GM12878 (cell line): Measurements from ENCODE around the gene PAQR8. TPM values are rescaled to one million over a fixed set of nuclear protein-coding genes. Genes with fewer than 3 reads are reported as not detected.

Experiments
- ATAC-seq: fragments of 200-7000 bp; cut with Tn5 transposase; 3 replicates; pipeline ENCODE4 v1.9.1; 2020; ENCODE audit warnings: mild to moderate bottlenecking, moderate library complexity
- BruUV-seq: library from RNA; stranded (reverse); fragments of 400-500 nt; replicated peaks from 2 replicates; lab custom pipeline; 2021; lab: Mats Ljungman, UMichigan
- CTCF ChIA-PET: fragments of 300-600 bp; sonication (Branson Sonifier 250); formaldehyde crosslinking; extraction: SDS; loops from one replicate; lab custom pipeline; 2021; ENCODE audit warnings: inconsistent platforms; lab: Yijun Ruan, JAX
- POLR2A ChIA-PET: fragments of 350-600 bp; formaldehyde crosslinking; extraction: SDS; loops from one replicate; lab custom pipeline; 2021; ENCODE audit warnings: inconsistent platforms; lab: Charles Lee
- RAD21 ChIA-PET: fragments of 300-600 bp; sonication (Branson Sonifier 250); formaldehyde crosslinking; loops from one replicate; lab custom pipeline; 2023; ENCODE audit warnings: antibody characterized with exemption; ENCODE audit not compliant: unreplicated experiment; lab: Charles Lee
- SMC1A ChIA-PET: fragments of 300-600 bp; sonication (Branson Sonifier 250); formaldehyde crosslinking; loops from one replicate; lab custom pipeline; 2023; ENCODE audit not compliant: unreplicated experiment, uncharacterized antibody; lab: Charles Lee
- DNase-seq: peaks from one replicate; pipeline ENCODE4 v3.0.0-alpha.2; 2011; ENCODE audit warnings: low read depth, low spot score
- FAIRE-seq: peaks from 3 replicates; lab custom pipeline; 2011; peaks lifted over from hg19 to GRCh38; lab: Jason Lieb, UNC
- H2AFZ ChIP-seq: 2 replicates; pipeline ENCODE4 v1.6.0; 2011; ENCODE audit warnings: low read depth, low read length, control low read depth; ENCODE audit not compliant: control insufficient read depth
- H3K27ac ChIP-seq: 2 replicates; pipeline ENCODE4 v1.5.1; 2011; ENCODE audit warnings: control low read depth; ENCODE audit not compliant: control insufficient read depth, insufficient read depth
- H3K27me3 ChIP-seq, 2 experiments: replicated peaks in 1 of 2; 2 replicates each; pipeline versions ENCODE4 v1.6.0 to v1.6.1; 2011; ENCODE audit warnings: low read length in 1 of 2; ENCODE audit not compliant: control insufficient read depth in 2 of 2, insufficient read depth in 2 of 2
- H3K36me3 ChIP-seq, 2 experiments: 2 replicates each; pipeline ENCODE4 v1.5.1; 2011; ENCODE audit warnings: low read length in 1 of 2; ENCODE audit not compliant: control insufficient read depth in 2 of 2, insufficient read depth in 2 of 2
- H3K4me1 ChIP-seq: 2 replicates; pipeline ENCODE4 v1.6.1; 2011; ENCODE audit warnings: mild to moderate bottlenecking, low read length, moderate library complexity, mixed read lengths; ENCODE audit not compliant: control insufficient read depth, insufficient read depth
- H3K4me2 ChIP-seq: 2 replicates; pipeline ENCODE4 v1.6.0; 2011; ENCODE audit warnings: control low read depth; ENCODE audit not compliant: control insufficient read depth, insufficient read depth
- H3K4me3 ChIP-seq: fragments of 200-600 bp; sonication (generic); 2 replicates; pipeline ENCODE4 v1.5.1; 2016
- H3K79me2 ChIP-seq: 2 replicates; pipeline ENCODE4 v1.6.0; 2011; ENCODE audit warnings: low read length; ENCODE audit not compliant: control insufficient read depth, insufficient read depth
- H3K9ac ChIP-seq: 2 replicates; pipeline ENCODE4 v1.8.0; 2011; ENCODE audit warnings: low read length, control low read depth, mixed read lengths; ENCODE audit not compliant: control insufficient read depth, insufficient read depth
- H3K9me3 ChIP-seq: replicated peaks from 3 replicates; pipeline ENCODE4 v1.5.1; 2011; ENCODE audit warnings: mild to moderate bottlenecking, low read length; ENCODE audit not compliant: control insufficient read depth, insufficient read depth
- H4K20me1 ChIP-seq: 2 replicates; pipeline ENCODE4 v1.6.0; 2011; ENCODE audit not compliant: control insufficient read depth, insufficient read depth
- CBFB ChIP-seq: IDR thresholded peaks from 2 replicates; pipeline ENCODE4 v1.6.1; 2016; ENCODE audit warnings: antibody characterized with exemption, low read depth
- CEBPB ChIP-seq, 2 experiments: fragments of 150-350 bp in 1 of 2; IDR thresholded peaks; 2 replicates each; pipeline ENCODE4 v1.6.1; 2012 to 2014; ENCODE audit warnings: low read depth in 2 of 2, low read length in 2 of 2, borderline replicate concordance in 1 of 2, inconsistent platforms in 1 of 2
- CUX1 ChIP-seq: IDR thresholded peaks from 2 replicates; pipeline ENCODE4 v1.6.1; 2012; ENCODE audit warnings: improper control_type of control experiment, low read depth, low read length; ENCODE audit not compliant: insufficient replicate concordance
- E2F4 ChIP-seq: IDR thresholded peaks from 2 replicates; pipeline ENCODE4 v1.6.1; 2012; ENCODE audit warnings: low read depth, low read length, improper control_type of control experiment
- EZH2 ChIP-seq: IDR thresholded peaks from 2 replicates; pipeline ENCODE4 v1.6.1; 2012; ENCODE audit warnings: low read depth, mild to moderate bottlenecking, control low read depth, inconsistent platforms, low read length, borderline replicate concordance; ENCODE audit not compliant: control insufficient read depth
- HSF1 ChIP-seq: fragments of 150-350 bp; IDR thresholded peaks from 2 replicates; pipeline ENCODE4 v1.6.1; 2014; ENCODE audit warnings: mild to moderate bottlenecking, low read depth, low read length
- IRF4 ChIP-seq: IDR thresholded peaks from 2 replicates; pipeline ENCODE4 v1.6.1; 2011; ENCODE audit warnings: low read depth, low read length
- MXI1 ChIP-seq: fragments of 150-350 bp; IDR thresholded peaks from 2 replicates; pipeline ENCODE4 v1.6.1; 2011; ENCODE audit warnings: low read depth, mild to moderate bottlenecking, inconsistent platforms, low read length, improper control_type of control experiment
- RAD21 ChIP-seq: IDR thresholded peaks from 2 replicates; pipeline ENCODE4 v1.6.1; 2011; ENCODE audit warnings: mild to moderate bottlenecking, low read depth, low read length, moderate library complexity; ENCODE audit not compliant: insufficient read depth
- RUNX3 ChIP-seq: IDR thresholded peaks from 2 replicates; pipeline ENCODE4 v1.6.1; 2012; ENCODE audit warnings: low read length, inconsistent platforms
- SMAD5 ChIP-seq: IDR thresholded peaks from 2 replicates; pipeline ENCODE4 v1.6.1; 2016; ENCODE audit warnings: antibody characterized with exemption, low read depth
- SPI1 ChIP-seq: IDR thresholded peaks from 2 replicates; pipeline ENCODE4 v1.6.1; 2011; ENCODE audit warnings: low read depth, mild to moderate bottlenecking, low read length, moderate library complexity, borderline replicate concordance; ENCODE audit not compliant: insufficient read depth
- TCF7 ChIP-seq: IDR thresholded peaks from 2 replicates; pipeline ENCODE4 v1.6.1; 2014; ENCODE audit warnings: antibody characterized with exemption, borderline replicate concordance
- ZNF274 ChIP-seq: IDR thresholded peaks from one replicate; pipeline ENCODE4 v1.8.0; 2011; ENCODE audit not compliant: insufficient read length, insufficient read depth
- ZNF622 ChIP-seq: fragments of 450-650 bp; IDR thresholded peaks from 2 replicates; pipeline ENCODE4 v1.6.1; 2017; ENCODE audit warnings: mild to moderate bottlenecking, inconsistent platforms
- WGBS: methylation state at CpG from one replicate; pipeline ENCODE4 v1.1.6; 2016; ENCODE audit warnings: low lambda C conversion rate; ENCODE audit not compliant: insufficient replicate concordance, insufficient coverage; ENCODE audit errors: missing lambda C conversion rate; 5-methylcytosine and 5-hydroxymethylcytosine counted together
- in situ Hi-C: fragments of 300-500 bp; cut with MboI; formaldehyde crosslinking; loops from 9 replicates; pipeline ENCODE4 v1.14.3; 2018; ENCODE audit warnings: mixed read lengths
- intact Hi-C: fragments of 100-400 bp; cut with micrococcal nuclease; formaldehyde crosslinking; loops from one replicate; pipeline ENCODE4 v1.14.2; 2022; ENCODE audit not compliant: unreplicated experiment
- polyA plus RNA-seq, 11 experiments: library from polyadenylated mRNA; depleted of rRNA in 4 of 11; unstranded in 6 of 11; stranded (reverse) in 5 of 11; fragments of >200 nt; fragmentation: Nextera tagmentation in 4 of 11; fragmentation: Illumina TruSeq in 1 of 11; extraction: Ambion mirVana in 4 of 11; extraction: Trizol in 1 of 11; gene quantifications; 1 replicate in 1 of 11; 2 replicates in 10 of 11; pipeline versions ENCODE4 v1.2.1 to v1.2.3, GENCODE V29; 2011 to 2016; ENCODE audit warnings: inconsistent platforms in 2 of 11, missing spikeins in 2 of 11, low read depth in 1 of 11
- total RNA-seq, 4 experiments: library from RNA; depleted of rRNA in 3 of 4; stranded (reverse); fragments of >200 nt in 3 of 4; fragmentation: Illumina TruSeq in 1 of 4; extraction: Trizol in 1 of 4; gene quantifications; 2 replicates each; pipeline versions ENCODE4 v1.2.1 to v1.2.3, GENCODE V29; 2013 to 2021

PAQR8 gene
- total and polyA plus RNA-seq, 10 of the 15 experiments (the other 5 are each of a cell fraction or from before 2014, with no cell fraction given), result 3.9 to 22.4 (median 14.6) TPM

GRCh38 chr6:52411911-52412310, 50.0 kb downstream of the PAQR8 start:
- Histone ChIP-seq H3K36me3 (no peaks in the 10 kb centered on the region), H4K20me1 (no peaks in the 10 kb centered on the region), H3K4me1 (peaks cover 17% of the 10 kb centered on the region), H3K4me3 (no peak overlapping the region), H3K27me3 (no peaks in the 10 kb centered on the region), H3K9ac (no peak overlapping the region), H3K79me2 (no peaks in the 10 kb centered on the region), H3K27ac (no peak overlapping the region), H3K4me2 (no peak overlapping the region), H2AFZ (no peak overlapping the region), H3K9me3 (no peaks in the 10 kb centered on the region)
- no TSS peak for BruUV-seq
- ChIA-PET POLR2A (no interaction called here), SMC1A (no interaction called here), RAD21 (interaction anchor here (2.4 kb wide), 1 partner anchor 126 kb away, joined by 12 read pairs; the partner anchor contains the start of gene MCM3), CTCF (interaction anchor here (6.4 kb wide), 1 partner anchor 125 kb away, joined by 58 read pairs; the partner anchor contains the start of gene MCM3)
- intact Hi-C loops, result no loop called here
- DNase-seq (no peak), FAIRE-seq (no peak), ATAC-seq (no peak)
- WGBS, result 96% methylated on average over 4 of the region's 4 CpGs
- in situ Hi-C loops, result no loop called here
- TF ChIP-seq TCF7, result no peak
- TF ChIP-seq CEBPB (IDR thresholded peaks at IDR 0.05; ENCODE audit: borderline replicate concordance in 1 of 2, low read depth in 2 of 2, low read length in 2 of 2), result no peak
- TF ChIP-seq IRF4, result no peak
- TF ChIP-seq E2F4, result no peak
- TF ChIP-seq RUNX3, result no peak
- TF ChIP-seq CBFB, result no peak
- no peak for TF ChIP-seq MXI1
- no peak for TF ChIP-seq SMAD5
- TF ChIP-seq CUX1, result no peak
- no peak for TF ChIP-seq EZH2
- no peak for TF ChIP-seq ZNF622
- TF ChIP-seq SPI1, result no peak
- TF ChIP-seq RAD21, result no peak
- TF ChIP-seq HSF1, result no peak
- TF ChIP-seq ZNF274, result no peak
